ENCODE data around the gene ZNF296.

Gene ZNF296

GRCh38 chr19:45118106-45118505 is 41.8 kb upstream of the ZNF296 start:
- no peak; the same call in 2 of the 3 replicates for ATAC-seq
- TF ChIP-seq ZFP3 (CRISPR knock-in tag; IDR thresholded peaks at IDR 0.05) (no peak), RARB (CRISPR knock-in tag; IDR thresholded peaks at IDR 0.05) (no peak), CSDC2 (CRISPR knock-in tag; IDR thresholded peaks at IDR 0.05) (no peak), ZNF565 (CRISPR knock-in tag; conservative IDR thresholded peaks at IDR 0.05; ENCODE audit: low read depth) (no peak), TCF4 (CRISPR knock-in tag; IDR thresholded peaks at IDR 0.05; ENCODE audit: borderline replicate concordance) (no peak), ZFP30 (CRISPR knock-in tag; IDR thresholded peaks at IDR 0.05) (no peak), BACH2 (CRISPR knock-in tag; IDR thresholded peaks at IDR 0.05; ENCODE audit: borderline replicate concordance) (no peak), PPARA (CRISPR knock-in tag; IDR thresholded peaks at IDR 0.05; ENCODE audit: borderline replicate concordance) (no peak), ZNF8 (CRISPR knock-in tag; IDR thresholded peaks at IDR 0.05) (no peak), TOX (CRISPR knock-in tag; IDR thresholded peaks at IDR 0.05; ENCODE audit: borderline replicate concordance) (no peak), ISL1 (CRISPR knock-in tag; IDR thresholded peaks at IDR 0.05) (no peak), ESRRG (CRISPR knock-in tag; IDR thresholded peaks at IDR 0.05) (no peak), ZC3H10 (CRISPR knock-in tag; IDR thresholded peaks at IDR 0.05) (no peak), GLIS3 (CRISPR knock-in tag; IDR thresholded peaks at IDR 0.05) (no peak), SNAI2 (CRISPR knock-in tag; IDR thresholded peaks at IDR 0.05) (no peak), TSHZ2 (CRISPR knock-in tag; IDR thresholded peaks at IDR 0.05) (no peak), OSR1 (CRISPR knock-in tag; IDR thresholded peaks at IDR 0.05) (no peak), CREB5 (CRISPR knock-in tag; IDR thresholded peaks at IDR 0.05; ENCODE audit: low read depth) (no peak)
- TF ChIP-seq, protein P1, sequence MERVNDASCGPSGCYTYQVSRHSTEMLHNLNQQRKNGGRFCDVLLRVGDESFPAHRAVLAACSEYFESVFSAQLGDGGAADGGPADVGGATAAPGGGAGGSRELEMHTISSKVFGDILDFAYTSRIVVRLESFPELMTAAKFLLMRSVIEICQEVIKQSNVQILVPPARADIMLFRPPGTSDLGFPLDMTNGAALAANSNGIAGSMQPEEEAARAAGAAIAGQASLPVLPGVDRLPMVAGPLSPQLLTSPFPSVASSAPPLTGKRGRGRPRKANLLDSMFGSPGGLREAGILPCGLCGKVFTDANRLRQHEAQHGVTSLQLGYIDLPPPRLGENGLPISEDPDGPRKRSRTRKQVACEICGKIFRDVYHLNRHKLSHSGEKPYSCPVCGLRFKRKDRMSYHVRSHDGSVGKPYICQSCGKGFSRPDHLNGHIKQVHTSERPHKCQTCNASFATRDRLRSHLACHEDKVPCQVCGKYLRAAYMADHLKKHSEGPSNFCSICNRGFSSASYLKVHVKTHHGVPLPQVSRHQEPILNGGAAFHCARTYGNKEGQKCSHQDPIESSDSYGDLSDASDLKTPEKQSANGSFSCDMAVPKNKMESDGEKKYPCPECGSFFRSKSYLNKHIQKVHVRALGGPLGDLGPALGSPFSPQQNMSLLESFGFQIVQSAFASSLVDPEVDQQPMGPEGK (CRISPR knock-in tag; IDR thresholded peaks at IDR 0.05; ENCODE audit: borderline replicate concordance) = no peak

GRCh38 chr19:45117671-45118070 is 41.4 kb upstream of the ZNF296 start:
- no peak for ATAC-seq
- TF ChIP-seq, protein P1 (CRISPR knock-in tag; IDR thresholded peaks at IDR 0.05; ENCODE audit: borderline replicate concordance) = no peak
- no peak for TF ChIP-seq ZFP3 (CRISPR knock-in tag; IDR thresholded peaks at IDR 0.05)
- TF ChIP-seq SNAI2 (CRISPR knock-in tag; IDR thresholded peaks at IDR 0.05) = no peak
- no peak for TF ChIP-seq ZFP30 (CRISPR knock-in tag; IDR thresholded peaks at IDR 0.05)
- no peak for TF ChIP-seq CREB5 (CRISPR knock-in tag; IDR thresholded peaks at IDR 0.05; ENCODE audit: low read depth)
- TF ChIP-seq TOX (CRISPR knock-in tag; IDR thresholded peaks at IDR 0.05; ENCODE audit: borderline replicate concordance) = no peak
- TF ChIP-seq ZC3H10 (CRISPR knock-in tag; IDR thresholded peaks at IDR 0.05) = no peak
- no peak for TF ChIP-seq TCF4 (CRISPR knock-in tag; IDR thresholded peaks at IDR 0.05; ENCODE audit: borderline replicate concordance)
- no peak for TF ChIP-seq ESRRG (CRISPR knock-in tag; IDR thresholded peaks at IDR 0.05)
- TF ChIP-seq GLIS3 (CRISPR knock-in tag; IDR thresholded peaks at IDR 0.05) = no peak
- TF ChIP-seq ZNF70 (CRISPR knock-in tag; IDR thresholded peaks at IDR 0.05) = no peak
- TF ChIP-seq, protein P2, sequence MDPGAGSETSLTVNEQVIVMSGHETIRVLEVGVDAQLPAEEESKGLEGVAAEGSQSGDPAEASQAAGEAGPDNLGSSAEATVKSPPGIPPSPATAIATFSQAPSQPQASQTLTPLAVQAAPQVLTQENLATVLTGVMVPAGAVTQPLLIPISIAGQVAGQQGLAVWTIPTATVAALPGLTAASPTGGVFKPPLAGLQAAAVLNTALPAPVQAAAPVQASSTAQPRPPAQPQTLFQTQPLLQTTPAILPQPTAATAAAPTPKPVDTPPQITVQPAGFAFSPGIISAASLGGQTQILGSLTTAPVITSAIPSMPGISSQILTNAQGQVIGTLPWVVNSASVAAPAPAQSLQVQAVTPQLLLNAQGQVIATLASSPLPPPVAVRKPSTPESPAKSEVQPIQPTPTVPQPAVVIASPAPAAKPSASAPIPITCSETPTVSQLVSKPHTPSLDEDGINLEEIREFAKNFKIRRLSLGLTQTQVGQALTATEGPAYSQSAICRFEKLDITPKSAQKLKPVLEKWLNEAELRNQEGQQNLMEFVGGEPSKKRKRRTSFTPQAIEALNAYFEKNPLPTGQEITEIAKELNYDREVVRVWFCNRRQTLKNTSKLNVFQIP (CRISPR knock-in tag; IDR thresholded peaks at IDR 0.05; ENCODE audit: borderline replicate concordance, low read depth) = no peak
- no peak for TF ChIP-seq ZNF8 (CRISPR knock-in tag; IDR thresholded peaks at IDR 0.05)
- no peak for TF ChIP-seq PPARA (CRISPR knock-in tag; IDR thresholded peaks at IDR 0.05; ENCODE audit: borderline replicate concordance)
- no peak for TF ChIP-seq CSRNP3 (CRISPR knock-in tag; IDR thresholded peaks at IDR 0.05)
- no peak for TF ChIP-seq OSR1 (CRISPR knock-in tag; IDR thresholded peaks at IDR 0.05)
- no peak for TF ChIP-seq RARB (CRISPR knock-in tag; IDR thresholded peaks at IDR 0.05)
- TF ChIP-seq TSHZ2 (CRISPR knock-in tag; IDR thresholded peaks at IDR 0.05) = no peak
- TF ChIP-seq CSDC2 (CRISPR knock-in tag; IDR thresholded peaks at IDR 0.05) = no peak

Measured in SK-N-SH treated with all-trans-retinoic acid at 6 μM for 48 hours (cell line).